ENCODE results near the gene TUBB3.
"Not testable (repeated sequence)": the region's sequence is repeated elsewhere in the genome, so short reads cannot be mapped to it uniquely, and the experiment has no call there.

Gene TUBB3

DNA sequence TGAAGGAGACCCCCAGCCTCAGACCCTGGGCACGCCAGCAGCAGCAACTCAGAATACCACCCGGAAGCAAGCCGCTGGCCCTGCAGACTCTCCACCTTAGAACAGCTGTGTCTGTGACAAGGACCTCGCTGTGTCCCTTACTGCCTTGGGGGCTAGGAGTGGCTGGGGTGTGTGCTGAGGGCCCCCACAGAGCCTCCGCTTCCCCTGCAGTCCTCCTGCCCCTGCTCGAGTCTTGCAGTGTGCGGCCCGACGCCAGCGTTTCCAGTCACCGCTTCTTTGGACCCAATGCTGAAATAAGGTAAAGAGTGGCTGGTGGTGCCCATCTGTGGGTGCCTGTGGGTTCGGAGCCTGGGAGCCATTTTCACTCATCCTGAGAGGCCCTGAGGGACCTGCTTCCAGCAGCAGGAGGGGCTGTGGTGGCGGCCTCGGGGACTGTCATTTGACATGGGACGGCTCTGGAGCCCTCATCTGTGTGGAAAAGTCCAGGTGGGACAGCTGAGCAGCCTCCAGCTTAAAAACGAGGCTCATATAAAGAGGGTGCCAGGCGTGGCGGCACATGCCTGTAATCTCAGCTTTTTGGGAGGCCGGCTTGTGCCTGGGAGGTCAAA, 19.1 kb upstream of the TUBB3 start:
- no peak for DNase-seq

DNA sequence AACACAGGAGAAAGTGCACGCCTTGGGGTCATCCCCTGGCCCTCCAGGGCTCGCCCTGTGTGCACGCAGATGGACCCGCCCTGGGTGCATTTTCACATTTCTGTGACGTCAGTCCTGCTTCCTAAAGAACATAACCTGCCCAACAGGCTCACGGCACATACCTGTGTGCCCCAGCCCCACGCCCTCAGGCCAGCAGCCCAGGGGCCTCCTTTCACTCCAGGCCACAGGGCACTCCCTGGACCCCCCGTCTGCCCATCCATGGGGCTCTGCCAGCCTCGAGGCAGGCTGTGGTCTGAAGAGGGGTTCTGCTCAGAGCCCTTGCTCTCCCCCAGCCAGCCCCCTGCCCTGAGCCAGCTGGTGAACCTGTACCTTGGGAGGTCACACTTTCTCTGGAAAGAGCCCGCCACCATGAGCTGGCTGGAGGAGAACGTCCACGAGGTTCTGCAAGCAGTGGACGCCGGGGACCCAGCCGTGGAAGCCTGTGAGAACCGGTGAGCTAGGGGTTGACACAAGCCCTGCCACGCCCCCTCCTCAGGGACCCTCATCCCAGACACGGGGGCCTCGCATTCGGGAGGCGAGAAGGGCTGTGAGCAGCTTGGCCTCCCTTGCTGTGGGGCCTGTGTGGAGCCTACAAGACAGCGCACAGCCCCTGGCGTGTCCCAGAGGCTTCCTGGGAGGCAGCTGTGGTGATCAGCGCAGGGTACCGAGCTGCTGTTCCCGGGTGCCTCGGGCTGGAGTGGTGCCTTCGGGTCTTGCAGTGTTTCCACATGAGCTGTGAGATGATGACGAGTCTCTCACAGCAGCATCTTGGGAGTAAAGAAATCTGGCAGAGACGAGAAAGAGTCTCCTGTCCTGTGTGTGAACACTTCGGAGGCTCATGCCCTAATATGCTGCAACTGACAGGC, 18.3 kb upstream of the TUBB3 start:
- no peak for DNase-seq

DNA sequence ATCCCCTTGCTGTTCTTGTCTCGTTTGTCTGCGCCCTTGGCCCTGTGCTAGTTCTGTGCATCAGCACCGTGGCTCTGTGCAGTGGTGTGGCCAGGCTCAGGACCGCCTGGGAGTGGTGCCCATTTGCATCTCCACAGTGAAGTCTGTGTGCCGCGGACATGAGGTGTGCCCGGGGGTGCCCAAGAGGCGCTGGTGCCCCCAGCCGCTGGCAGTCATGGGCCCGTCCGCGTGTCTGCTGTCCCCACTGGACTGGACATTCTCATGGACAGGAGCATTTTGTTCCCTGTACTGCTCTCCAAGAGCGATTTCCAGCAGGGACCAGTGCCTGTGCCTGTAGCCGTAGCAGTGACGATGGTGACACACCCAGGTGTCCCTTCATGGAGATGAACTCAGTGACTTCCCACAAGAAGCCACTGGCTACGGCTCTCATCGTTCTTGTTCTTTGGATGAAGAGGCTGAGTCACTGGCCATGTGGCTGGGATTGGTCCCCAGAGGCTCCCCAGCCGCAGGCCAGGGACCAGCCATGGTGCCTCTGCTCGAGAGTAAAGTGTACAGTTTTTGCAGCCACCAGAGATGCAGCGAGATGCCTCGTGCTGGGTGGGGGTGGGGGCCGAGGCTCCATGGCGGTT, 17.5 kb upstream of the TUBB3 start:
- DNase-seq, result no peak

DNA sequence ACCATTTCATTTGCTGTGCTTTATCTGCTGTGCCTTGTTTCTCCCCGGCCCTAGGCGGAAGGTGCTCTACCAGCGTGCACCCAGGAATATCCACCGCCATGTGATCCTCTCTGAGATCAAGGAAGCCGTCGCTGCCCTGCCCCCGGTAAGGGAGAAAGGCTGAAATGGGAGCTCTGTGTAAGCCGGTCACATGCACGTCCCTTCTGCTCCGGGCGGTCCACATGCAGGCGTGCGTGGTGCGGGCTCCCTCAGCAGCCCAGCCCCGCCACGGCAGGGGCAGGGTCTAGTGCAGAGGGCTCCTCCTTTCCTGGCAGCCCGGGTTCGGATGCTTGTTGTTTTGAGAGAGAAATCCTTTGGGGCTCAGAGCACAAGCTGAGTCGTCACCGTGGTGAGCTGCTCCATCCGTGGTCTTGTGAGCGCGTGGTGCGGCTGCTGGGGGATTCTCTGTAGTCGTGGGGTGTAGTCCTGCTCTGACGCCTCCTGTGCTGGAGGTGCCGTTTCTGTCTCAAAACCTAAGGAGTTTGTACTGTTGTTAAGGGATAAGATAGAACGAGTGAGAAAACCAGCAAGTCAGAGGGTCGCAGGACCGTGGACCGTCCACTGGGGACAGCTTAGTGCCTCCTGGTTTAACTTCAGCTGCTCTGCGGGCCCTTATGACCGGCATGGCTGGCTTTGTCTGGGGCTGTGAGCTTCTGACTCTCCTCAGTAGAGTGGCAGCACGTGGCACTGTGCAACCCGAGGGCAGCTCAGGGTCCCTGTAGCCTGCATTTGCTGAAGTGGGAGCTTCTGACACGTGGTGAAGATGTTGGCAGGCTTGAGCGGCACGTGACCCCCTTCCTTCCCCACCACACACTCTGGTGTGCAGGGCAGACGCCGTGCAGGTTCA, 16.8 kb upstream of the TUBB3 start:
- DNase-seq, result no peak

DNA sequence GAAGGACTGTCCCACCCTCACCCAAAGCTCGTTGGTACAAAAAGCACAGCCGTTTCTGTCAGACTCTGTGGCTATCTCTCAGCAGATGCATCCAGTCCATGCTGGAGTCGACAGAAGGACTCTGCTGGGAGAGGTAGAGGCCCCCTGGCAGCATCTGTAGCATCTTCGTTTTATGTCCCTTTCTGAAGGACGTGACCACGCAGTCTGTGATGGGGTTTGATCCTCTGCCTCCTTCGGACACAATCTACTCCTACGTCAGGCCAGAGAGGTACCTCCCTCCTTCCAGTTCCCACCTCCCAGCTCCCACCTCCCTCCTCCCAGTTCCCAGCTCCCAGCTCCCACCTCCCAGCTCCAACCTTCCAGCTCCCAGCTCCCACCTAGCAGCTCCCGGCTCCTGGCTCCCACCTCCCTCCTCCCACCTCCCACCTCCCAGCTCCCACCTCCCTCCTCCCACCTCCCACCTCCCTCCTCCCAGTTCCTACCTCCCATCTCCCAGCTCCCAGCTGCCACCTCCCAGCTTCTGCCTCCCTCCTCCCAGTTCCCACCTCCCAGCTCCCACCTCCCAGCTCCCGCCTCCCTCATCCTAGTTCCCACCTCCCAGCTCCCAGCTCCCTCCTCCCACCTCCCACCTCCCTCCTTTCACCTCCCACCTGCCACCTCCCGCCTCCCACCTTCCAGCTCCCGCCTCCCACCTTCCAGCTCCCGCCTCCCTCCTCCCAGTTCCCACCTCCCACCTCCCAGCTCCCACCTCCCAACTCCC, 15.9 kb upstream of the TUBB3 start:
- no peak for DNase-seq

DNA sequence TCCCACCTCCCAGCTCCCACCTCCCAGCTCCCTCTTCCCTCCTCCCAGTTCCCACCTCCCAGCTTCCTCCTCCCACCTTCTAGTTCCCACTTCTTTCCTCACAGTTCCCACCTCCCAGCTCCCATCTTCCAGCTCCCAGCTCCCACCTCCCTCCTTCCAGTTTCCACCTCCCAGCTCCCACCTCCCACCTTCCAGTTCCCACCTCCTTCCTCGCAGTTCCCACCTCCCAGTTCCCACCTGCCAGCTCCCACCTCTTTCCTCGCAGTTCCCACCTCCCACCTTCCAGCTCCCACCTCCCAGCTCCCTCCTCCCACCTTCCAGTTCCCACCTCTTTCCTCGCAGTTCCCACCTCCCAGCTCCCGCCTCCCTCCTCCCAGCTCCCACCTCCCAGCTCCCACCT, 14.9 kb upstream of the TUBB3 start:
- no peak for DNase-seq

DNA sequence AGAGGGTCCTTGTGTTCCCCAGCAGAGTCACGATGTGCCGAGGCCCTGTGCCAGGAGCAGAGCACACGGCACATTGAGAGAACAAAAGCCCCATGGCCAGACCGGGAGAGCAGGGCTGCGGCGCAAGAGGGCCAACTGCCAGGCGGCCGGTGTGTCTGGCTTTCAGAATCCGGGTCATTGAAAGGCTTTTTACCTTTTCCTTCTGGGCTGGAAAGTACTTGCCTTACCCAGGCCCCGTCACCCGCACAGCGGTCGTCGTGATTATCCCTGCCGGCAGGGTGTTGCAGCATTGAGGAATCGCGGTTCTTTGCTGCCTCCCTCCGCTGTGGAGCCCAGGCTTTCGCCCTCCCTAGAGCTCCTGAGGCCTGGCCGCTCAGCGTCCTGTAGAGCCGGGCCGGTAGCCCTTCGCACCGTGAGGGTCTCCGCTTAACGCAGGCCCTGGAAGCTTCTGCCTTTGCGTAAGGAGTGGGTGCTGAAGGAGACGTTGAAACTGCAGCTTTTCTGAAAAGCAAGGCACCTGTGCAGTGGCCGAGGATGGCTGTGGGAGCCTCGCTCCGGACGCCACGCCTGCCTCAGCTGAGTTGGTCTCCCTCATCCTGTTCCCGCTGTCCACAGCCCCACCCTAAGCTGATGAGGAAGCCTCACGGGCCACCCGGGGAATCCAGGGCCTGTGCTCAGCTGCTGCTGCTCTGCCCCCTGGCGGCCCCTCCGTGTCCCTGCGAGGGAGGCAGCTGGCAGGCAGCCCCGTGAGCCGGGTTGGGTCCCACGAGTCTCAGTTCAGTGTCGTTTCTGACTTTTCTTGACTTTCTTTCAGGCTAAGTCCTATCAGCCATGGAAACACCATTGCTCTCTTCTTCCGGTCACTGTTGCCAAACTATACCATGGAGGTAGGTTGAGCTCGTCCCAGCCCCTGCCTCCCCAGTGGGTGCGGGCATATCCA, 13.1 kb upstream of the TUBB3 start:
- DNase-seq, result peak; percentile 68

DNA sequence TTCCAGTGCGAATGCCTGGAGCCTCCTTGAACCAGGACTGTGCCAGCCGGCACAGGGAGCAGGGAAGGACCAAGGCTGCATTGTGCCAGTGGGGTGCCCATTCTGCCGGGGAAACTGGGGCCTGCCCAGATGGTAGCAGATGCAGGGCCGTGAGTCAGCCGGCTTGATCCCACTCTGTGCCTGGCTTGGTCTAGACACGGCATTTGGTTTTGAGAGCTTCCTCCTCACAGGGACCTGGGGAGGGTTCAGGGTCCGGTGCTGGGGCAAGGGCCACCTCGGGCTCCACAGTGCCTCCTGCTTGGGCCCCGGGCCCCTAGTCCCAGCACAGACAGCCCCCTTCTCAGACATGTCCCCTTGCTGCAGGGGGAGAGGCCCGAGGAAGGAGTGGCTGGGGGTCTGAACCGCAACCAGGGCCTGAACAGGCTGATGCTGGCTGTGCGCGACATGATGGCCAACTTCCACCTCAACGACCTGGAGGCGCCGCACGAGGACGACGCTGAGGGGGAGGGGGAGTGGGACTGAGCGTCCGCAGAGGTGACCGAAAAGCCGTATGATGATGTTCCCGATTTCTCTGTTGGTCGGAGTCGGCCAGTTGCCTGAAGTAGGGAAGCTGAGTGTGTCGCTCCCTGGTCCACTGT, 12.3 kb upstream of the TUBB3 start:
- DNase-seq, result no peak

DNA sequence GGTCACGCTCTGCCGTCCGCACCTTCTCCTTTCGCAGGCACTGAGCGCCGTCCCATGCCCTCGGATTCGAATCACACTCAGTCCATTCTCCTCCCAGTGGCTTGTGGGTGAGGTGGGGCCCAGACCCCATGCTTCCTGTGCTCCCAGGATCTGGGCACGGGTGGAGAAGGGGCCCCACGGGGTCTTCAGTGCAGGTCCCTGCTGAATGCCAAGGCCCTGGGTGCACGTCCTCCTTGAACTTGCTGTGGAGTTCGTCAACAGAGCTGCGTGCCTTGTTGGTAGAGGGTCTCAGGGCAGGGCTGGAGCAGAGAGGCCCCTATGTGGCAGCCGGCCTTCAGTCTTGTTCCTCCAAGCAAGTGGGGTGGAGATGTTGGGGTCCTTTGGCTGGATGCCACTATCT, 11.8 kb upstream of the TUBB3 start:
- no peak for DNase-seq

DNA sequence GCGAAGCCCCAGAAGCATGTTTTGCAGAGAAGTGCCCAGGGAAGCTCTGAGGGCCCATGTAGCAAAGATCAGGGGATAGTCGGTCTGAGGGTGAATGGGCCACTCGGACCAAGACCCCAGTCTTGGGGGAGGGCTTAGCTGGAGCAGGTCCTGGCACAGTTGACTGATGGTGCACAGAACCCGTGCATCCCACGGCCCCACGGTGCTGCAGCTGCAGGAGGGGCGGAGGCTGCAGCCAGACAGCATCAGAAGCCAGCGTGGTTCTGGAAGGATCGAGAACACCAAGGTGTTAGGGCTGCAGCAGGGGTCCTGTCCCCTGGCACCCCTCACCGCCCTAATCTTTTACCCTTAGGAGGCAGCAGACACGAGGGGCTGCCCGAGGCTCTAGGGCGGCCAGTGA, 11.0 kb upstream of the TUBB3 start:
- no peak for DNase-seq

DNA sequence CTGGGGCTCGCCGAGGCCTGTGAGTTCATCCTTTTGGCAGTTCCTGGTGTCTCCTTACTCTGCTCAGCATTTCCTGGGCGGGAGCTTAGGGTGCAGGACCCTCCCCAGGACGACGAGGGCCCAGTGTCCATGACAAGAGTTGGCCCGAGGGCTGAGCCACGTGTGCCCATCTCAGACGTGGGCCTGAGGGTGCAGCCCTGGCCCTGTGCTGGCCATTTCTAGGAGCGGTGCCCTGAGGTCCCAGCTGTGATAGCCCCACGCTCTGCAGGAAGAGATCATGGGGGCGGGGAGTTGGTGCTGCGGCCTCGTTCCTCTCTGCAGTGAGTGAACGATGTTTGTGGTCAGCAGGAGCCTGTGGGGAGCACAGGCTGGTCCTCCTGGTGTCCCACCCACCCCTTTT, 10.5 kb upstream of the TUBB3 start:
- DNase-seq, result no peak

DNA sequence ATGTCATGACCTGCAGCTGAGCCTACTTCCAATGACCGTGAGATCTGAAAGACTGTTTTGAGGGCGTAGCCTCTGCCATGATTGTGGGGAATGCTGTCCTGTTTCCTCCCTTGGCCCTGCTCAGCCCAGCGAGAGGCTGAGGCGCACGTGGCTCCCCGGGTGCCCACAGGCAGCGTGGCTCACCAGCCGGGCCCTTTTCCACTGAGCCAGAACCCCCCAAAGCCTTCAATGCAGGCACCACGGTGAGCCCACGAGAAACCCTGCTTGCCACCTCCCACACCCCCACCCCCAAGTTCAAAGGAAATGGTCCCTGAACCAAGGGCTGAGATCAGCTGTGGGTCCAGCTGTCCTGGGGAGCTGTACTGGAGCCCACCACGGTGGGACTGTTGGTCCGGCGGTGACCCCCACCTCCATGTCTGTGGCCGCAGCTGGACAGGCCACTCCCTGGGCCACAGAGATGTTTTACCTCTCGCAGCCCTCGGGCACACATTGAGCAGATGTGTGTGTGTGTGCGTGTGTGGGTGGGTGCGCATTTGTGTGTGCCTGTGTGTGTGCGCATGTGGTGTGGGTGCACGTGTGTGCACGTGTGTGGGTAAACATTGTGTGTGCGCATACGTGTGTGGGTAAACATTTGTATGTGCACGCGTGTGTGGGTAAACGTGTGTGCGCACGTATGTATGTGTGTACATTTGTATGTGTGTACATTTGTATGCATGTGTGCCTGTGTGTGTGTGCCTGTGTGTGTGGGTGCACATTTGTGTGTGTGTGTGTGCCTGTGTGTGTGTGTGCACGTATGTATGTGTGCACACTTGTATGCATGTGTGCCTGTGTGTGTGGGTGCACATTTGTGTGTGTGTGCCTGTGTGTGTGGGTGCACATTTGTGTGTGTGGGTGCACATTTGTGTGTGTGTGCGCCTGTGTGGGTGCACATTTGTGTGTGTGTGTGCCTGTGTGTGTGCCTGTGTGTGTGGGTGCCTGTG, 9.4 kb upstream of the TUBB3 start:
- DNase-seq, result no peak

DNA sequence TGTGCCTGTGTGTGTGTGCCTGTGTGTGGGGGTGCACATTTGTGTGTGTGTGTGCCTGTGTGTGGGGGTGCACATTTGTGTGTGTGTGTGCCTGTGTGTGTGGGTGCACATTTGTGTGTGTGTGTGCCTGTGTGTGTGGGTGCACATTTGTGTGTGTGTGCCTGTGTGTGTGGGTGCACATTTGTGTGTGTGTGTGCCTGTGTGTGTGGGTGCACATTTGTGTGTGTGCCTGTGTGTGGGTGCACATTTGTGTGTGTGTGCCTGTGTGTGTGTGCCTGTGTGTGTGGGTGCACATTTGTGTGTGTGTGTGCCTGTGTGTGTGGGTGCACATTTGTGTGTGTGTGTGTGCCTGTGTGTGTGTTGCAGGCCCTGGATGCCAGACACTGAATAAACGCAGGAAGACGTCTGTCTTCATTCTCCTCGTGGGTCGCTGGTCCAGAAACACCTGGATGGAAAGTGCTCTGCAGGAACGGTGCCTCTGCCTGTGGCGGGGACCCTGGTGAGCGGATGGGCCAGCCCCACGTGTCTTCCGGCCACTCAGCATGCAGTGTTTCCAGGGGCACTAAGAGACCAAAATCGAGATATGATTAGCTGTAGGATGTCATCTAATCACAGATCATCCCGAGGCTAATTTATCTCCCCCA, 8.4 kb upstream of the TUBB3 start:
- not testable (repeated sequence) for DNase-seq

DNA sequence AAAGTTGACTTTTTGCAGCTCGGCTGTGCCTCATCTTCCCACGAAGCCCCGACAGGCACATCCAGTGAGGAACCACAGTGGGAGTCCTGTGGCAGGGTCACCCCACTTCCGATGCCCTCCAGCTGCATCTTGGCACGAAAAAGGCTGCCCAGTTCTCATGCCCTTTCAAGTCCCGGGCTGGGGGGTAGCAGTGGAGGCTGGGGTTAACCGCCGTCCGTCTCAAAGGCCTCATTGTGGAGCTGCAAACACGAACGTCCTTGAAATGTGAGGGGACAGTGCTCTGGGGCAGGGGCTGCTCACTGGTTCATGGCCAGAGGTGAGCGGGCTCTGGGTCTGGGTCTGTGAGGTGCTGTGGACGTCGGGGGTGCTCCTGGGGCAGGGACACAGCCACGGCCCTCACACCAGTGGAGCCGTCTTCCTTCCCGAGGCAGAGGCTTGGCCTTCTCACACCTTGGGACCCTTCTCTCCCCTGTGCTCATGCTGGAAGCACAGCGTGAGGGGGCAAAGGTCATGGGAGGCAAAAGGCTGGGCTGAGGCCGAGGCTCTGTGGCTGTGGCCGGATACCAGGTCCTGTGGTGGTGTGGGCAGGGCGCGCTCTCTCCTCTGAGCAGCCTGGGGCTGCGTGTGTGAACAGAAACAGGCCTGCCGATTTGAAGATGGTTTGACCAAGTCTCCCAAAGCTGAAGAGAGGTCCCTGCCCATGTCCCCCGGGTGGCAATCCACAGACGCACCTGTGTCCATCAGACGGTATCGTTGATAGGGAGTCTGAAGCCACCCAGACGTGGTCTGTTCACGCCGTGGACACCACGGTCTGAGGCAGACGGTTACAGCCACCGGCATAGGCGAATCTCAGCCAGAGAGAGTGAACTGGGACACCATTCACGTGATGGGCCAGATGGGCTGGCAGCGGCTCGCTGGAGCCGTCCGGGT, 7.6 kb upstream of the TUBB3 start:
- DNase-seq, result no peak

DNA sequence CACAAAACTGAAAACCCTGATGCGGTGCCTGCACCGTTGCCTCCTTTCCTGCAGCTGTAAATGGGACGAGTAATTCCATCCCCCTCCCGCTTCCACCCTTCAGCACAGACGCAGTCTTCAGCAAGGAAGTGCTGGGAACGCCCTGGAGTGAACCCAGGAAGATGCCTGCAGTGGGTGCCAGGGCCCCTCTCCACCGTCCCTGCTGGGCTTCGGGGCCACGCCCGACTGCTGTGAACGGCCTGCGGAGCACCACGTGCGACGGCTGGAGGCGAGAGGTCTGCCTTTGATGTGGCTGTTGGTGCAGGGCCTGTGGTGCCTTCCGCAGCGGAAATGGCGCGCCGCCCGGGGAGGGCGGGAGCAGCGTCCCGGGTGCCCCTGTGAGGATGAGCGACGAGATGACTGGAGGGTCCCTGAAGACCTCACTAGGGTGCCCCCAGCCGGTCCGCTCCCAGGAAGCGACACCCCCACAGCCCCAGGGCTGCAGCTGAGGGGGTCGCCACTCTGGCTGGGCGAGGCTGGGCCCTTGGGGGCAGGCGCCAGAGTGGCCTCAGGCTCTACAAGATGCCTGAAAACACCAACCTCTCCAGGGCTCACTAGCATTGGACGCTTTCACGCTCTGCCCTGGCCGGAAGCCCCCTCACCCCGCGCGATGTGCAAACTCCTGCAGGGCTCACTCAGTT, 5.2 kb upstream of the TUBB3 start:
- DNase-seq, result peak; percentile 75

DNA sequence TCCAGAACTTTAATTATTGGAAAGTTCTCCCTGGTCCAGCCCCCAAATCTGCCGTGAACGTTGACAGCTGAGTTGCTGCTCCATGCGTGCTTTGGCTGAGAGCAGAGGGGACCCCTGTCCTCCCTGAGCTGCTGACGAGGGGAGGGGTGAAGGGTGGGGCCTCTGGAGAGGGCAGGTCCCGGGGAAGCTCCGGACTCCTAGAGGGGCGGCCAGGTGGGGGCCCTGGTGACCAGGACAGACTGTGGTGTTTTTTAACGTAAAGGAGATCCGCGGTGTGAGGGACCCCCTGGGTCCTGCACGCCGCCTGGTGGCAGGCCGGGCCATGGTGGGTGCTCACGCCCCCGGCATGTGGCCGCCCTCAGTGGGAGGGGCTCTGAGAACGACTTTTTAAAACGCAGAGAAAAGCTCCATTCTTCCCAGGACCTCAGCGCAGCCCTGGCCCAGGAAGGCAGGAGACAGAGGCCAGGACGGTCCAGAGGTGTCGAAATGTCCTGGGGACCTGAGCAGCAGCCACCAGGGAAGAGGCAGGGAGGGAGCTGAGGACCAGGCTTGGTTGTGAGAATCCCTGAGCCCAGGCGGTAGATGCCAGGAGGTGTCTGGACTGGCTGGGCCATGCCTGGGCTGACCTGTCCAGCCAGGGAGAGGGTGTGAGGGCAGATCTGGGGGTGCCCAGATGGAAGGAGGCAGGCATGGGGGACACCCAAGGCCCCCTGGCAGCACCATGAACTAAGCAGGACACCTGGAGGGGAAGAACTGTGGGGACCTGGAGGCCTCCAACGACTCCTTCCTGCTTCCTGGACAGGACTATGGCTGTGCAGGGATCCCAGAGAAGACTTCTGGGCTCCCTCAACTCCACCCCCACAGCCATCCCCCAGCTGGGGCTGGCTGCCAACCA, 4.4 kb upstream of the TUBB3 start, which contains the start of gene MC1R:
MC1R (plus strand) TSS at position 410 of the 895 bp plus-strand sequence; CDS start at position 807, 397 bp downstream.
- DNase-seq, result peak; percentile 50

Measured in fibroblast of upper back skin (primary cell).